Smooth muscle cell (in vitro differentiated cells): ENCODE data around the gene ROBO1. TPM values are rescaled to one million over a fixed set of nuclear protein-coding genes. Genes with fewer than 3 reads are reported as not detected.
A peak's percentile ranks its signal among the peaks of the same experiment; 100 is the strongest.

ENCODE experiments used
- DNase-seq: peaks from one replicate; lab custom pipeline; 2025; ENCODE audit not compliant: unreplicated experiment; lab: John Stamatoyannopoulos, UW
- H2AFZ ChIP-seq: fragments of 200-600 bp; sonication (generic); 2 replicates; pipeline ENCODE4 v1.6.0; 2016; ENCODE audit warnings: antibody characterized with exemption, low read depth, mild to moderate bottlenecking
- H3F3A ChIP-seq: fragments of 200-600 bp; sonication (generic); 2 replicates; pipeline ENCODE4 v1.6.0; 2017; ENCODE audit warnings: antibody characterized with exemption, low read depth
- H3K27ac ChIP-seq: fragments of 200-600 bp; sonication (generic); 2 replicates; pipeline ENCODE4 v1.5.1; 2016; ENCODE audit warnings: low read depth, mild to moderate bottlenecking
- H3K27me3 ChIP-seq: fragments of 200-600 bp; sonication (generic); 2 replicates; pipeline ENCODE4 v1.6.1; 2016; ENCODE audit warnings: low read depth, mild to moderate bottlenecking
- H3K36me3 ChIP-seq: fragments of 200-600 bp; sonication (generic); 2 replicates; pipeline ENCODE4 v1.5.1; 2016; ENCODE audit warnings: low read depth
- H3K4me1 ChIP-seq: fragments of 200-600 bp; sonication (generic); 2 replicates; pipeline ENCODE4 v1.5.1; 2016; ENCODE audit warnings: low read depth
- H3K4me2 ChIP-seq: fragments of 200-600 bp; sonication (generic); 2 replicates; pipeline ENCODE4 v1.6.0; 2016; ENCODE audit warnings: mild to moderate bottlenecking
- H3K4me3 ChIP-seq: fragments of 200-600 bp; sonication (generic); 2 replicates; pipeline ENCODE4 v1.5.1; 2016; ENCODE audit warnings: mild to moderate bottlenecking
- H3K79me2 ChIP-seq: fragments of 200-600 bp; sonication (generic); 2 replicates; pipeline ENCODE4 v1.6.0; 2016; ENCODE audit warnings: low read depth, mild to moderate bottlenecking
- H3K9ac ChIP-seq: fragments of 200-600 bp; sonication (generic); 2 replicates; pipeline ENCODE4 v1.6.0; 2016; ENCODE audit warnings: low read depth
- H3K9me3 ChIP-seq: fragments of 200-600 bp; sonication (generic); replicated peaks from 2 replicates; pipeline ENCODE4 v1.5.1; 2016; ENCODE audit warnings: low read depth
- H4K20me1 ChIP-seq: fragments of 200-600 bp; sonication (generic); 2 replicates; pipeline ENCODE4 v1.6.0; 2016; ENCODE audit warnings: low read depth
- WGBS: methylation state at CpG from one replicate; pipeline ENCODE4 v1.1.7; 2016; ENCODE audit warnings: low lambda C conversion rate; 5-methylcytosine and 5-hydroxymethylcytosine counted together
- polyA plus RNA-seq: library from polyadenylated mRNA; unstranded; fragments of >200 nt; fragmentation: Nextera tagmentation; extraction: Ambion mirVana; gene quantifications from 2 replicates; pipeline ENCODE4 v1.2.1, GENCODE V29; 2016
- total RNA-seq: library from RNA; depleted of rRNA; stranded (reverse); fragments of >200 nt; gene quantifications from 2 replicates; pipeline ENCODE4 v1.2.3, GENCODE V29; 2014
- TF ChIP-seq, protein P1 (sequence below): fragments of 200-600 bp; sonication (generic); IDR thresholded peaks from 2 replicates; pipeline ENCODE4 v1.5.1; 2017; ENCODE audit warnings: borderline replicate concordance, mild to moderate bottlenecking, antibody characterized with exemption; ENCODE audit not compliant: insufficient read depth, poor library complexity, severe bottlenecking

ROBO1 gene
- total and polyA plus RNA-seq, 2 experiments from 2014 or later = 30.5 to 79.5 TPM

DNA sequence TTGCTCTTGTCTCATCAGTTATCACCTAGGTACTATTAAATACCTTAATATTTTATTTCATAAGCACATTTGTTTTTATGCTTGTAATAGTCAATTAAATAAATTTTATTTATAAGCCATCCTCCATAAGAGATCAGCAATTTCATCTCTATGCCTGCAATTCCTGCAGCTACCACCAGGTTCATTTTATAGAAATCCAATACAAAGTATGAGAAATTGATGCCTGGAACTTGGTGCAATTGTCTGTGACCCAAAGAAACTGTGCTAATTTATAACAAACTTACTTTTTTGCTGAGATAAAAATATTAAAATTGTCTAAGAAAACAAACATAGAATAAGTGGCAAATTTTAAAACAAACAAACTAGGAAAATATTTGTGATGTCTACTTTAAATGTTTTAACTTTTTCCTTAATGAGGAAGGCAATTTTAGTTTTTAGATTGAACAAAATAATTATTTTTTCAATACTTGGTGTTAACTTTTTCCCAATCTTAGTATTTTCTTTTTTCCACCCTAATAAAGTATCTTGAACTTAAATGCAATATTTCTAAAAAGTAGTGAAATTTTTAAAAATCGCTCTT, 1026.6 kb downstream of the ROBO1 start:
- no peak overlapping the region for H3K4me2 ChIP-seq
- H2AFZ ChIP-seq = no peak overlapping the region
- H3K36me3 ChIP-seq = no peaks in the 10 kb centered on the region
- no peak overlapping the region for H3K9ac ChIP-seq
- peaks cover 18% of the 10 kb centered on the region for H3K4me1 ChIP-seq
- no peak for DNase-seq
- H3K4me3 ChIP-seq = no peak overlapping the region
- no peaks in the 10 kb centered on the region for H3F3A ChIP-seq
- H4K20me1 ChIP-seq = no peaks in the 10 kb centered on the region
- WGBS = 97% methylated on average over 1 of the region's 1 CpG
- TF ChIP-seq, protein P1, sequence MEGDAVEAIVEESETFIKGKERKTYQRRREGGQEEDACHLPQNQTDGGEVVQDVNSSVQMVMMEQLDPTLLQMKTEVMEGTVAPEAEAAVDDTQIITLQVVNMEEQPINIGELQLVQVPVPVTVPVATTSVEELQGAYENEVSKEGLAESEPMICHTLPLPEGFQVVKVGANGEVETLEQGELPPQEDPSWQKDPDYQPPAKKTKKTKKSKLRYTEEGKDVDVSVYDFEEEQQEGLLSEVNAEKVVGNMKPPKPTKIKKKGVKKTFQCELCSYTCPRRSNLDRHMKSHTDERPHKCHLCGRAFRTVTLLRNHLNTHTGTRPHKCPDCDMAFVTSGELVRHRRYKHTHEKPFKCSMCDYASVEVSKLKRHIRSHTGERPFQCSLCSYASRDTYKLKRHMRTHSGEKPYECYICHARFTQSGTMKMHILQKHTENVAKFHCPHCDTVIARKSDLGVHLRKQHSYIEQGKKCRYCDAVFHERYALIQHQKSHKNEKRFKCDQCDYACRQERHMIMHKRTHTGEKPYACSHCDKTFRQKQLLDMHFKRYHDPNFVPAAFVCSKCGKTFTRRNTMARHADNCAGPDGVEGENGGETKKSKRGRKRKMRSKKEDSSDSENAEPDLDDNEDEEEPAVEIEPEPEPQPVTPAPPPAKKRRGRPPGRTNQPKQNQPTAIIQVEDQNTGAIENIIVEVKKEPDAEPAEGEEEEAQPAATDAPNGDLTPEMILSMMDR = peak; percentile 49
- no peaks in the 10 kb centered on the region for H3K27me3 ChIP-seq
- no peaks in the 10 kb centered on the region for H3K9me3 ChIP-seq
- H3K79me2 ChIP-seq = peaks cover 7% of the 10 kb centered on the region
- no peak overlapping the region for H3K27ac ChIP-seq

DNA sequence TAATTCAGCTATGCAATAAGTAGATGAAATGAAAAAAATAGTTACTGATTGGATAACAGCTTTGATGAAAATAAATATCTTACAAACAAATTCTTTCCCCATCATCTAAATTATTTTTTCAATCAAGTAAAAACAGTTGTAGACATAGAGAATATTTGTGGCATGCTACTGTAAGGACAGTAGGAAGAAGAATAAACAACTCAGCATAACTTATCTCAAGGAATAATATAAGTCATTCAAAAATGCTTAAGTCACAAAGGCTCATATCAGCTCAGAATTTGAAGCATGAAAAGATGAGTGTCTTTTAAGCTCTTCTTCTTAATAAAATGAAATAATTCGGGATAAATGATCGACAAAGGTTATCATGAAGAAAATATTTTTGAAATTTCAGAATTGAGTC, 1029.0 kb downstream of the ROBO1 start:
- Histone ChIP-seq H3K79me2 (peaks cover 7% of the 10 kb centered on the region), H3K36me3 (no peaks in the 10 kb centered on the region), H4K20me1 (no peaks in the 10 kb centered on the region), H3K9me3 (no peaks in the 10 kb centered on the region), H3K4me2 (peak overlapping the region; percentile 56), H3K4me3 (no peak overlapping the region), H3K27me3 (no peaks in the 10 kb centered on the region), H3K9ac (no peak overlapping the region), H3K4me1 (peaks cover 18% of the 10 kb centered on the region), H3F3A (no peaks in the 10 kb centered on the region), H2AFZ (no peak overlapping the region), H3K27ac (peak overlapping the region; percentile 38)
- WGBS = 56% methylated on average over 2 of the region's 2 CpGs
- TF ChIP-seq, protein P1 = no peak
- DNase-seq = no peak

DNA sequence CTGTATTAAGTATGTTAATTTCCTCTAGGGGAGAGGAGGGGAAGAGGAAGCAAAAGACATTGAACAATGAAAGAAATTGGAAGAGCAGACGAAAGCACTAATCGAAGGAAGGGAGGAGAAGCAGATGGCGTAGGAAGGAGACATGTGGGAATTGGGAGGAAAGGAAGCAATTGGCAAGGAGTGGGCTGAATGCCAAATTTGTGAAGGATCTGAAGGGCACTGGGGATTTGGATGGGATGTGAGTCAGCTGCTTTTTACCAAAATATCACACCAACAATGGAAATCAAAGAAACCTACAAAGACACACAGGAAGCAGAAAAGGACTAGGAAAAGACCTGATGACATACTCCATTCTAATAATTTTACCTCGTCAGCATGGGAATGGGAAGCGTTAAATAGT, 1029.8 kb downstream of the ROBO1 start:
- WGBS = 77% methylated on average over 5 of the region's 5 CpGs
- Histone ChIP-seq H3K79me2 (peaks cover 7% of the 10 kb centered on the region), H4K20me1 (no peaks in the 10 kb centered on the region), H3K9ac (no peak overlapping the region), H3F3A (no peaks in the 10 kb centered on the region), H3K4me2 (peak overlapping the region; percentile 56), H2AFZ (no peak overlapping the region), H3K9me3 (no peaks in the 10 kb centered on the region), H3K4me1 (peaks cover 18% of the 10 kb centered on the region), H3K4me3 (no peak overlapping the region), H3K27me3 (no peaks in the 10 kb centered on the region), H3K36me3 (no peaks in the 10 kb centered on the region), H3K27ac (peak overlapping the region; percentile 38)
- DNase-seq = no peak
- TF ChIP-seq, protein P1 = no peak

DNA sequence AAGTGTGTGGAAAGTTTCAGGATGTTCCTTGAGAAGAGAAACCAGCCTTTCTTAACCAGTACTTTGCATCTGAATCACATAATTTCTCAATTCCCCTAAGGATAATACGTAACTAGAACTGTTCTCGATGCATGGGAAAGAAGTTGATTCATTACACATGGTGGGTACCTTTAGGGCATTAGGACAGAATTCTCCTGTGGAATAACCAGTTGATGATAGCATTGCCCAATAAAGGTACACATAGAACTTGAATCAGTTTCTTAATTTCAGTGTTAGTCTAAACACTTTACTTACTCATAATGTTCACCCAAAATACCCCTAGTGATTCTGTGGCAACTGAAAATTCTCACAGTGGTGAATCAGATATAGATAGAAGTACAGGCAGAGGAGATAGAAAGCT, 1030.9 kb downstream of the ROBO1 start:
- peaks cover 7% of the 10 kb centered on the region for H3K79me2 ChIP-seq
- H3K9me3 ChIP-seq = no peaks in the 10 kb centered on the region
- 95% methylated on average over 2 of the region's 2 CpGs for WGBS
- H3K27me3 ChIP-seq = no peaks in the 10 kb centered on the region
- peaks cover 2% of the 10 kb centered on the region for H4K20me1 ChIP-seq
- no peaks in the 10 kb centered on the region for H3F3A ChIP-seq
- H3K27ac ChIP-seq = peak overlapping the region; percentile 38
- no peak for DNase-seq
- H3K4me1 ChIP-seq = peaks cover 18% of the 10 kb centered on the region
- H3K4me2 ChIP-seq = peak overlapping the region; percentile 31
- no peak overlapping the region for H3K9ac ChIP-seq
- no peaks in the 10 kb centered on the region for H3K36me3 ChIP-seq
- no peak overlapping the region for H3K4me3 ChIP-seq
- no peak overlapping the region for H2AFZ ChIP-seq
- TF ChIP-seq, protein P1 = no peak
